ENCODE data around the gene SEC31B.
A peak's percentile ranks its signal among the peaks of the same experiment; 100 is the strongest.

Gene SEC31B

GRCh38 chr10:100553929-100554328 is 34.3 kb upstream of the SEC31B start:
- no peak overlapping the region for H3K27ac ChIP-seq
- H3K4me3 ChIP-seq (ENCODE audit: low read depth, low read length) = no peak overlapping the region
- no peaks in the 10 kb centered on the region for H3K9me3 ChIP-seq (ENCODE audit: severe bottlenecking)
- H3K27me3 ChIP-seq (ENCODE audit: insufficient read depth, low read depth, severe bottlenecking) = no peaks in the 10 kb centered on the region
- DNase-seq = no peak
- peaks cover 8% of the 10 kb centered on the region for H3K36me3 ChIP-seq
- TF ChIP-seq CTCF (IDR thresholded peaks at IDR 0.05; ENCODE audit: low read depth, low read length) = no peak

GRCh38 chr10:100551738-100552137 is 32.1 kb upstream of the SEC31B start:
- H3K4me3 ChIP-seq (ENCODE audit: low read depth, low read length) = no peak overlapping the region
- H3K9me3 ChIP-seq (ENCODE audit: severe bottlenecking) = no peaks in the 10 kb centered on the region
- no peak overlapping the region for H3K27ac ChIP-seq
- no peak for DNase-seq
- H3K27me3 ChIP-seq (ENCODE audit: insufficient read depth, low read depth, severe bottlenecking) = no peaks in the 10 kb centered on the region
- H3K36me3 ChIP-seq = peaks cover 30% of the 10 kb centered on the region
- TF ChIP-seq CTCF (IDR thresholded peaks at IDR 0.05; ENCODE audit: low read depth, low read length) = no peak

DNA sequence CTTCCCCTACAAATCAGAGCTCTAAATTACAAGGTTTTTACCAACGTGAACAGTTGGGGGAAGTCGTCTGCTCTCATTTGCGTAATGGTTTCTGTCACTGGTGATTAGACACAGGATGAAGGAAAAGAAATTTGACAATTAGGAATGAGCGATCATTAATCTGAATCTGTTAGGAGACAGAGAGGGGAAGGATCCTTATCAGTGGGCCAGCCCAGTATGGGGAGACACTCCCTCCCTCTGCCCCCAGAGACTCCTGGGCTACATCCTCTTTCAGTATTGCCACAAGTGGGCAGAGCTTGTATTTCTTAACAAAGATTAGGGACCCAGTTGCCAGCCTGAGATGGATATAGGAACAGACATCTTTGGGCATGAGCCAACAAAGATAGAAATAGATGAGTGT is 31.5 kb upstream of the SEC31B start:
- no peak for DNase-seq
- TF ChIP-seq CTCF (IDR thresholded peaks at IDR 0.05; ENCODE audit: low read depth, low read length) = no peak
- H3K4me3 ChIP-seq (ENCODE audit: low read depth, low read length) = no peak overlapping the region
- H3K27me3 ChIP-seq (ENCODE audit: insufficient read depth, low read depth, severe bottlenecking) = no peaks in the 10 kb centered on the region
- H3K27ac ChIP-seq = no peak overlapping the region
- peaks cover 34% of the 10 kb centered on the region for H3K36me3 ChIP-seq
- no peaks in the 10 kb centered on the region for H3K9me3 ChIP-seq (ENCODE audit: severe bottlenecking)

DNA sequence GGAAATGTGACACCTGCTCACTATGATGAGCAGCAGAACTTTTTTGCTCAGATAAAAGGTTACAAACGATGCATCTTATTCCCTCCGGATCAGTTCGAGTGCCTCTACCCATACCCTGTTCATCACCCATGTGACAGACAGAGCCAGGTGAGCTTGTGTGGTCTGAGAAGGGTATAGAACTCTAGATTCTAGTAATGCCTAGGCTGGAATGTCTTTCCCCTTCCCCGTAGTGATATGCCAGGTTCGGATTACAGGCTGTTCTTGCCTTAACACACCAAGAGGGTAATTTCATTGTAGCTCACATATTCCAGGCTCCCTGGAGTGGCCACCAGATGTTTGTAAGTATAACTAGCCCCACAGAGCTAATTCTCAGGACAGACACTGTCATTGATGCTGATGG is 25.3 kb upstream of the SEC31B start:
- Histone ChIP-seq H3K27me3 (ENCODE audit: insufficient read depth, low read depth, severe bottlenecking) (no peaks in the 10 kb centered on the region), H3K27ac (no peak overlapping the region), H3K36me3 (peaks cover 92% of the 10 kb centered on the region), H3K4me3 (ENCODE audit: low read depth, low read length) (no peak overlapping the region), H3K9me3 (ENCODE audit: severe bottlenecking) (no peaks in the 10 kb centered on the region)
- DNase-seq = no peak
- TF ChIP-seq CTCF (IDR thresholded peaks at IDR 0.05; ENCODE audit: low read depth, low read length) = no peak

DNA sequence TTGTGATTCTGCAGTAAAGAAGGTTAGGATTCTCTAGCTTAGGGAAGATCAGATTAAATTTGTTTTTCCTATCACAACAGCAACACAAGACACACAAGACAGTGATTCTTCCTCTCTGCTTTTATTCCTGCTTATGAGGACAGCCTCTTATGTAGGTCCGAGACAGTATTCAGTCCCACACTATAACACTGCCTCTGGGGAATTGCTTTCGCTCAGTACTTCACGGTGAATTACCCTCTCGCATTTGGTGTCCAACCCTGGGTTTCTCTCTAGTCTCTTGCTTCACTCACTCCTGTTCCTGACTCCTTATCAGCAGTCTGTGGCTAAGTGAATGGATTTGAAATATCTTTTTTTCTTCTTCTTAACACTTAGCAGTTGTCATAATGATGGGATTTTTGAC is 17.8 kb upstream of the SEC31B start:
- Histone ChIP-seq H3K4me3 (ENCODE audit: low read depth, low read length) (no peak overlapping the region), H3K27ac (no peak overlapping the region)
- no peak for TF ChIP-seq CTCF (IDR thresholded peaks at IDR 0.05; ENCODE audit: low read depth, low read length)

DNA sequence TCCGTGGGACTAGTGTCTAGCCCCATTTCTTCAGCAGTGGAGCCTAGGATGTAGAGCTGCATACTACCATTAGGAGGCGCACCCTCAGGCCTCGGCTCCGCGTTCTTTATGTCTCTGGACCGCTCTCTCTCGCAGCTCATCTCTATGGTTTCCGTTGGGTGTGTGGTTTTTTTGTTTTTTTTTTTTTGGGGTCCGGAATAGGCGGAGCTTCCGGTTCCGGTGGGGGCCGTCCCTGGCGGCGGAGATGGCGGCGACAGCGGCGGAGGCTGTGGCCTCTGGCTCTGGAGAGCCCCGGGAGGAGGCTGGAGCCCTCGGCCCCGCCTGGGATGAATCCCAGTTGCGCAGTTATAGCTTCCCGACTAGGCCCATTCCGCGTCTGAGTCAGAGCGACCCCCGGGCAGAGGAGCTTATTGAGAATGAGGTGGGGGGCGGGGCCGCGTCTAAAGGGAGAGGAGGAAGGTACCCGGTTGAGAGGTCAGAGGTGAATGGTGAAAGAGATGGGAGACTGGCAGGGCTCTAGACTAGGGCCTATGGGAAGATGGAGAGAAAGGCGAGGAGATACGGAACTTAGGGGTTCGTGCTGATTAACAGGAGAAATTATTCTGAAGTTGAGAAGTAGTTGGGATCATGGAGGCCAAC is 16.2 kb upstream of the SEC31B start, which contains the start of gene HIF1AN:
TSS of gene HIF1AN (plus strand) at position 229 of the 639 bp plus-strand sequence. CDS start at position 245, 16 bp downstream.
- no peaks in the 10 kb centered on the region for H3K9me3 ChIP-seq (ENCODE audit: severe bottlenecking)
- peak; percentile 93 for TF ChIP-seq CTCF (IDR thresholded peaks at IDR 0.05; ENCODE audit: low read depth, low read length)
- peak within 1 kb of the TSS; percentile 68 for H3K27ac ChIP-seq
- peaks cover 31% of the 10 kb centered on the region for H3K36me3 ChIP-seq
- H3K27me3 ChIP-seq (ENCODE audit: insufficient read depth, low read depth, severe bottlenecking) = no peaks in the 10 kb centered on the region
- H3K4me3 ChIP-seq (ENCODE audit: low read depth, low read length) = peak within 1 kb of the TSS; percentile 79
- peak; percentile 94 for DNase-seq

More for the DNA sequence above, 17.8 kb upstream of the SEC31B start:
- DNase-seq = no peak
- Histone ChIP-seq H3K27me3 (ENCODE audit: insufficient read depth, low read depth, severe bottlenecking) (no peaks in the 10 kb centered on the region), H3K9me3 (ENCODE audit: severe bottlenecking) (no peaks in the 10 kb centered on the region), H3K36me3 (peaks cover 47% of the 10 kb centered on the region)
